DOHH2 (cell line): ENCODE results near the gene PLXNB3.
"Not testable (repeated sequence)": the region's sequence is repeated elsewhere in the genome, so short reads cannot be mapped to it uniquely, and the experiment has no call there.

Source experiments
- H3F3A ChIP-seq: fragments of 200-600 bp; sonication (generic), shearing (Covaris generic); 2 replicates; pipeline ENCODE4 v1.6.0; 2016; ENCODE audit warnings: antibody characterized with exemption, mild to moderate bottlenecking; ENCODE audit not compliant: control insufficient read depth, insufficient read depth
- H3K27ac ChIP-seq: fragments of 200-600 bp; sonication (generic); 2 replicates; pipeline ENCODE4 v1.5.1; 2014; ENCODE audit warnings: low read depth, mild to moderate bottlenecking, low read length, moderate library complexity
- H3K27me3 ChIP-seq: fragments of 200-600 bp; sonication (generic); 2 replicates; pipeline ENCODE4 v1.6.1; 2014; ENCODE audit warnings: mild to moderate bottlenecking, low read length, mixed read lengths; ENCODE audit not compliant: control insufficient read depth
- H3K36me3 ChIP-seq: fragments of 200-600 bp; sonication (generic); 2 replicates; pipeline ENCODE4 v1.6.1; 2014; ENCODE audit warnings: mild to moderate bottlenecking, low read length, moderate library complexity, mixed read lengths; ENCODE audit not compliant: control insufficient read depth
- H3K4me1 ChIP-seq: fragments of 200-600 bp; sonication (generic); 2 replicates; pipeline ENCODE4 v1.6.1; 2014; ENCODE audit warnings: mild to moderate bottlenecking, low read length, mixed read lengths; ENCODE audit not compliant: control insufficient read depth
- H3K4me2 ChIP-seq: fragments of 200-600 bp; sonication (generic); 2 replicates; pipeline ENCODE4 v1.6.0; 2014; ENCODE audit warnings: mild to moderate bottlenecking, low read length, moderate library complexity
- H3K4me3 ChIP-seq: fragments of 200-600 bp; sonication (generic); 2 replicates; pipeline ENCODE4 v1.5.1; 2014; ENCODE audit warnings: mild to moderate bottlenecking, low read length, mixed read lengths
- H3K79me2 ChIP-seq: fragments of 200-600 bp; sonication (generic); 2 replicates; pipeline ENCODE4 v1.6.1; 2014; ENCODE audit warnings: mild to moderate bottlenecking, low read length, mixed read lengths; ENCODE audit not compliant: control insufficient read depth
- H3K9me2 ChIP-seq: fragments of 200-600 bp; sonication (generic); replicated peaks from 2 replicates; pipeline ENCODE4 v1.6.1; 2014; ENCODE audit warnings: mild to moderate bottlenecking, low read length, mixed read lengths; ENCODE audit not compliant: control insufficient read depth
- H3K9me3 ChIP-seq: fragments of 200-600 bp; sonication (generic); 2 replicates; pipeline ENCODE4 v1.6.1; 2014; ENCODE audit warnings: antibody characterized with exemption, low read length, mixed read lengths; ENCODE audit not compliant: control insufficient read depth, insufficient read depth
- H4K20me1 ChIP-seq: fragments of 200-600 bp; sonication (generic); 2 replicates; pipeline ENCODE4 v1.6.0; 2014; ENCODE audit warnings: low read depth, mild to moderate bottlenecking, antibody characterized with exemption, low read length, moderate library complexity; ENCODE audit not compliant: control insufficient read depth, insufficient read depth
- CTCF ChIP-seq: fragments of 200-600 bp; sonication (generic); IDR thresholded peaks from one replicate; pipeline ENCODE4 v1.5.1; 2014; ENCODE audit warnings: antibody characterized with exemption, mild to moderate bottlenecking, low read depth, low read length; ENCODE audit not compliant: poor library complexity, severe bottlenecking
- EZH2phosphoT487 ChIP-seq: fragments of 200-600 bp; sonication (generic); IDR thresholded peaks from 2 replicates; pipeline ENCODE4 v1.6.1; 2017; ENCODE audit warnings: borderline replicate concordance, mild to moderate bottlenecking, antibody characterized with exemption, low read length, moderate library complexity, mixed read lengths

The PLXNB3 gene

GRCh38 chrX:153744210-153745066 is 19.6 kb upstream of the PLXNB3 start:
- Histone ChIP-seq H3K4me2 (no peak overlapping the region), H3K36me3 (no peaks in the 10 kb centered on the region), H3K4me1 (peaks cover 6% of the 10 kb centered on the region), H4K20me1 (no peaks in the 10 kb centered on the region), H3K9me3 (no peaks in the 10 kb centered on the region), H3K27me3 (no peaks in the 10 kb centered on the region), H3F3A (no peaks in the 10 kb centered on the region), H3K9me2 (no peaks in the 10 kb centered on the region), H3K79me2 (no peaks in the 10 kb centered on the region), H3K4me3 (no peak overlapping the region), H3K27ac (no peak overlapping the region)
- no peak for TF ChIP-seq EZH2phosphoT487
- TF ChIP-seq CTCF = peak; percentile 47

GRCh38 chrX:153745067-153745433 is 19.0 kb upstream of the PLXNB3 start:
- H3K9me3 ChIP-seq, H3K4me2 ChIP-seq, H3K79me2 ChIP-seq: not testable (repeated sequence)

GRCh38 chrX:153746359-153746758 is 17.7 kb upstream of the PLXNB3 start:
- Histone ChIP-seq H3K4me2 (no peak overlapping the region), H3K27me3 (peaks cover 4% of the 10 kb centered on the region; the same call in 1 of the 2 replicates), H3K36me3 (no peaks in the 10 kb centered on the region), H3K9me3 (no peaks in the 10 kb centered on the region), H3K4me3 (no peak overlapping the region), H3K27ac (no peak overlapping the region), H4K20me1 (no peaks in the 10 kb centered on the region), H3K9me2 (no peaks in the 10 kb centered on the region), H3K79me2 (no peaks in the 10 kb centered on the region), H3F3A (no peaks in the 10 kb centered on the region), H3K4me1 (peaks cover 6% of the 10 kb centered on the region)
- TF ChIP-seq CTCF (no peak), EZH2phosphoT487 (no peak)

More at GRCh38 chrX:153745067-153745433, 19.0 kb upstream of the PLXNB3 start:
- not testable (repeated sequence) for H3K9me2 ChIP-seq, H3F3A ChIP-seq, H3K36me3 ChIP-seq, H4K20me1 ChIP-seq, H3K27me3 ChIP-seq, H3K4me1 ChIP-seq, H3K4me3 ChIP-seq, H3K27ac ChIP-seq

GRCh38 chrX:153746991-153747390 is 17.1 kb upstream of the PLXNB3 start:
- not testable (repeated sequence) for H4K20me1 ChIP-seq, H3F3A ChIP-seq, H3K27me3 ChIP-seq, H3K27ac ChIP-seq, H3K4me3 ChIP-seq, H3K9me3 ChIP-seq, H3K79me2 ChIP-seq, H3K36me3 ChIP-seq, H3K9me2 ChIP-seq, H3K4me2 ChIP-seq, H3K4me1 ChIP-seq

- not testable (repeated sequence) for H3K79me2 ChIP-seq, H4K20me1 ChIP-seq, H3K27me3 ChIP-seq, H3K9me3 ChIP-seq, H3K4me1 ChIP-seq, H3K9me2 ChIP-seq, H3K27ac ChIP-seq, H3K4me3 ChIP-seq, H3F3A ChIP-seq, H3K4me2 ChIP-seq, H3K36me3 ChIP-seq
Observed at GRCh38 chrX:153749017-153749416, 15.0 kb upstream of the PLXNB3 start.
